AG04450 (cell line): ENCODE results near the gene GJB5. TPM values are rescaled to one million over a fixed set of nuclear protein-coding genes. Genes with fewer than 3 reads are reported as not detected.
"Not testable (repeated sequence)": the region's sequence is repeated elsewhere in the genome, so short reads cannot be mapped to it uniquely, and the experiment has no call there.

Experiments used
- CTCF ChIA-PET: fragments of 300-600, 350-600 bp; formaldehyde crosslinking; extraction: SDS; loops from one replicate; lab custom pipeline; 2022; ENCODE audit warnings: antibody characterized with exemption, inconsistent platforms; lab: Charles Lee
- POLR2A ChIA-PET: fragments of 350-600 bp; formaldehyde crosslinking; extraction: SDS; loops from one replicate; lab custom pipeline; 2021; ENCODE audit warnings: antibody characterized with exemption, inconsistent platforms; lab: Yijun Ruan, JAX
- DNase-seq: peaks from one replicate; pipeline ENCODE4 v3.0.0-alpha.2; 2011; ENCODE audit warnings: low read depth, low spot score
- H3K27ac ChIP-seq: one replicate; pipeline ENCODE4 v1.5.1; 2012; ENCODE audit warnings: low read depth, low read length, control low read depth
- H3K27me3 ChIP-seq: one replicate; pipeline ENCODE4 v1.6.0; 2012; ENCODE audit warnings: low read length; ENCODE audit not compliant: control insufficient read depth, insufficient read depth
- H3K4me3 ChIP-seq: 2 replicates; pipeline ENCODE4 v1.5.1; 2011; ENCODE audit warnings: mild to moderate bottlenecking, low read depth, low read length, control low read depth
- H3K9me3 ChIP-seq: 2 replicates; pipeline ENCODE4 v1.5.1; 2012; ENCODE audit warnings: low read length; ENCODE audit not compliant: control insufficient read depth, insufficient read depth
- CTCF ChIP-seq: IDR thresholded peaks from 2 replicates; pipeline ENCODE4 v1.5.1; 2011; ENCODE audit warnings: low read depth, low read length, control low read depth, inconsistent platforms
- polyA plus RNA-seq: library from polyadenylated mRNA; depleted of rRNA; stranded (reverse); fragments of >200 nt; gene quantifications from 2 replicates; pipeline ENCODE4 v1.2.3, GENCODE V29; 2011

GJB5 gene
- polyA plus RNA-seq, 1 experiment, result not detected

GRCh38 chr1:34736692-34737091, 18.2 kb upstream of the GJB5 start:
- ChIA-PET POLR2A (no interaction called here), CTCF (no interaction called here)
- no peaks in the 10 kb centered on the region for H3K9me3 ChIP-seq

GRCh38 chr1:34737236-34737635, 17.6 kb upstream of the GJB5 start:
- H3K9me3 ChIP-seq, H3K4me3 ChIP-seq, POLR2A ChIA-PET, DNase-seq, H3K27me3 ChIP-seq, H3K27ac ChIP-seq: not testable (repeated sequence)
- CTCF ChIA-PET, result interaction anchor here (0.6 kb wide), 1 partner anchor 97 kb away, joined by 5 read pairs; no protein-coding TSS in a partner anchor

More at GRCh38 chr1:34736692-34737091, 18.2 kb upstream of the GJB5 start:
- DNase-seq, result no peak
- Histone ChIP-seq H3K27ac (no peak overlapping the region), H3K27me3 (peaks cover 4% of the 10 kb centered on the region), H3K4me3 (no peak overlapping the region)
- TF ChIP-seq CTCF, result no peak

GRCh38 chr1:34739613-34740012, 15.2 kb upstream of the GJB5 start:
- ChIA-PET POLR2A (no interaction called here), CTCF (interaction anchor here (0.5 to 1.4 kb wide), 2 partner anchors 13 to 180 kb away, joined by 3 to 4 read pairs; no protein-coding TSS in a partner anchor)
- Histone ChIP-seq H3K27me3 (peaks cover 15% of the 10 kb centered on the region), H3K9me3 (no peaks in the 10 kb centered on the region), H3K27ac (no peak overlapping the region), H3K4me3 (no peak overlapping the region)
- TF ChIP-seq CTCF, result no peak
- DNase-seq, result no peak

- H3K27me3 ChIP-seq, result peaks cover 15% of the 10 kb centered on the region
- H3K27ac ChIP-seq, result no peak overlapping the region
- no peaks in the 10 kb centered on the region for H3K9me3 ChIP-seq
- no peak for DNase-seq
- no peak for TF ChIP-seq CTCF
- ChIA-PET CTCF (interaction anchor here (0.7 to 1.4 kb wide), 2 partner anchors 13 to 799 kb away, joined by 3 to 4 read pairs; no protein-coding TSS in a partner anchor), POLR2A (no interaction called here)
- H3K4me3 ChIP-seq, result no peak overlapping the region
These were observed 14.5 kb upstream of the GJB5 start for GRCh38 chr1:34740161-34740868.

GRCh38 chr1:34742667-34743270, 12.1 kb upstream of the GJB5 start:
- DNase-seq, result peak; percentile 7
- H3K27me3 ChIP-seq, result peaks cover 18% of the 10 kb centered on the region
- CTCF ChIA-PET, result interaction anchor here (0.6 to 3.8 kb wide), 26 partner anchors 8 to 1114 kb away, joined by 3 to 57 read pairs (median 4); partner anchors contain the start of genes GJB5 and SMIM12
- no peak overlapping the region for H3K27ac ChIP-seq
- TF ChIP-seq CTCF, result peak; percentile 90
- no peaks in the 10 kb centered on the region for H3K9me3 ChIP-seq
- H3K4me3 ChIP-seq, result no peak overlapping the region
- POLR2A ChIA-PET, result no interaction called here
